Neural progenitor cell (in vitro differentiated cells): ENCODE measurements around the gene FARP1.

Experiments
- EZH2 ChIP-seq: fragments of 200-600 bp; sonication (generic); IDR thresholded peaks from 2 replicates; pipeline ENCODE4 v1.6.1; 2017; ENCODE audit warnings: antibody characterized with exemption, mild to moderate bottlenecking, moderate library complexity
- EZH2phosphoT487 ChIP-seq: fragments of 200-600 bp; sonication (generic); IDR thresholded peaks from 2 replicates; pipeline ENCODE4 v1.6.1; 2017; ENCODE audit warnings: antibody characterized with exemption

DNA sequence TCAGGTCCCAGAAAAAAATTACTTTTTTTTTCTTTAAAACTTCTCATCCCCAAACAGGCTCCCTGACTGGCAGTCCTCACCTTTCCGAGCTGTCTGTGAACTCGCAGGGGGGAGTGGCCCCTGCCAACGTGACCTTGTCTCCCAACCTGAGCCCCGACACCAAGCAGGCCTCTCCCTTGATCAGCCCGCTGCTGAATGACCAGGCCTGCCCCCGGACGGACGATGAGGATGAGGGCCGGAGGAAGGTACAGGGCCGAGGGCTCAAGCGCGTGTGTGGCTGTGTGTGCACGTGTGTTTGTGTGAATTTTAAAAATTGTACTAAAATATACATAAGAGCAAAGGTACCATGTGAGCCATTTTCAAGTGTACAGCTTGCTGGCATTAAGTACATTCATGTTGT is 266.4 kb downstream of the FARP1 start:
- no peak for TF ChIP-seq EZH2
- TF ChIP-seq EZH2phosphoT487 = no peak
